Kidney glomerular epithelial cell (primary cell): Measurements from ENCODE around the gene SCNN1B.
"Not testable (repeated sequence)": the region's sequence is repeated elsewhere in the genome, so short reads cannot be mapped to it uniquely, and the experiment has no call there.

Experiments
- DNase-seq: peaks from one replicate; lab custom pipeline; 2025; lab: John Stamatoyannopoulos, UW

Gene SCNN1B

DNA sequence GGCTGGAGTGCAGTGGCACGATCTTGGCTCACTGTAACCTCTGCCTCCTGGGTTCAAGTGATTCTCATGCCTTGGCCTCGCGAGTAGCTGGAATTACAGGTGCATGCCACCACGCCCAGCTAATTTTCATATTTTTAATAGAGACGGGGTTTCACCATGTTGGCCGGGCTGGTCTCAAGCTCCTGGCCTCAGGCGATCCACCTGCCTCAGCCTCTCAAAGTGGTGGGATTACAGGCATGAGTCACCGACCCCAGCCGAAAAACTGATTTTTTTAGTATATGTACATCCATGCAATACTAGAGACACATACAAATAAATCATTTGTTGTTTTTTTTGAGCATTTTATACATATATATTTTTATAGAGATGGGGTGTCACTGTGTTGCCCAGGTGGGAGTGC lies 79.6 kb downstream of the SCNN1B start:
- not testable (repeated sequence) for DNase-seq

DNA sequence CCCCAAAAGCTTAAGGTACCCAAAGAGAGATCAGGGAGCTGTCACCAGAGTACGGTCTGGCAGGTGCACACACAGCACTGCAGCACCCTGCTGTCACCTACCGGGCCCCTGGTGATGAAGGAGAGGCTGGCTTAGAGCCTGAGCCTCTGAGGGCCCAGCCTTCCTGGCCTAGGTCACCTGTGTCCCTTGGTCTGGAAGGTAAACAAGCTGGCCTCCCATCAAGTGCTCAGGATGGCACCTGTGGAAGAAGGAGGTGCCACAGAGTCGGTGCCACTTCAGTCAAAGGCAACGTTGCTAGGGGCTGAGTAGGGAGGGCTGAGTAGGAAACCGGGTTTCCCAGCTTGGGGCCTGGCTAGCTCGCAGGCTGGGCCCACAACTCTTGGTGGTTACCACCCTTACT lies 80.2 kb downstream of the SCNN1B start:
- DNase-seq = no peak

DNA sequence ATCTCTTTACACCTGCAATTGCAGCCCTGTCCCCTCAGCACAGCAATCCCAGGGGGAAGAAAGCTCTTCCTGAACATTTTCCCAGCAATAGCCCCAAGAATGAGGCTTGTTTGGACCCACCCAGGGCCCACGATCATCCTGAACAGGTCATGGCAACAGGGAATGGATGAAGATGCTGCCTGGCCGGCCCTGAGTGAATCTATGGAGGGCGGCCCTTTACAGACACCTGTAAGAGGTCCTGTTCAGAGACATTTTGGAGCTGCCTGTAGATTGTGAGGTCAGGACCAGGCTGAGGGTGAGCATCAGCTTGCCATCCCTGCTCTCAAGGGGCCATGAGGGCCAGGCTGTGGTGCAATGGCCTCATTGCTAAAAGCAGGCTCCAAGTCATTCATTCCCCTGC lies 81.8 kb downstream of the SCNN1B start:
- DNase-seq = no peak

DNA sequence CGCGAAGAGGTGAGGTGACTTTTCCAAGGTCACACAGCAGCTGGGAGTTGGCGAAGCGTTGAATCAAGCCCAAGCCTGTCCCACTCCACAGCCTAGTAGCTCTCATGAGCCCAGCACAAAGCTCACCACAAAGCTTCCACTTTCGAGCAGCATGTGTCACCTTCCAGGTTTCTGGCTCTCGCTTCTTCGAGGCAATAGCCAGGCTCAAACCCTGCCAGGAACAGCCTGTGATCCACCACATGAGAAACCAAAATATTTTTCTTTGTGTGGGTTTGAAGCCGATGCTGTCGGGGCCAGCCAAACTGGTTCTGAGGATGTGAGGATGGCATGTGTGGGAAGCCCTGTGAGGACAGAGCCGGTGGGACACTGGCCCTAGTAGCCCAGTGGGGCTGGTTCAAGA lies 82.8 kb downstream of the SCNN1B start:
- DNase-seq = no peak

DNA sequence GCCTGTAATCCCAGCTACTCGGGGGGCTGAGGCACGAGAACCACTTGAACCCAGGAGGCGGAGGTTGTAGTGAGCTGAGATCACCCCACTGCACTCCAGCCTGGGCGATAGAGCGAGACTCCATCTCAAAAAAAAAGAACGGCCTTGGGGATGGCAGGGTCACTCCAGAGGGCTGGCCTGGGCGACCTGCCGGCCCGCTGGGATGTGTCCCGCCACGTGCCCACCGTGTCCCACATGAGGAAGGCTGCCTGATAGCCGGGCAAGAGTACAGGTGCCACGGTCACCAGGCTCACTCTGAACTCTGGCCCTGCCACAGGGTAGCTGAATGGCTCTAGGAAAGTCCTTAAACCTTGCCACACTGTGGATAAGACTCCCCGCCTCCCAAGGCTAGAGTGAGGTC lies 83.3 kb downstream of the SCNN1B start:
- DNase-seq = no peak

DNA sequence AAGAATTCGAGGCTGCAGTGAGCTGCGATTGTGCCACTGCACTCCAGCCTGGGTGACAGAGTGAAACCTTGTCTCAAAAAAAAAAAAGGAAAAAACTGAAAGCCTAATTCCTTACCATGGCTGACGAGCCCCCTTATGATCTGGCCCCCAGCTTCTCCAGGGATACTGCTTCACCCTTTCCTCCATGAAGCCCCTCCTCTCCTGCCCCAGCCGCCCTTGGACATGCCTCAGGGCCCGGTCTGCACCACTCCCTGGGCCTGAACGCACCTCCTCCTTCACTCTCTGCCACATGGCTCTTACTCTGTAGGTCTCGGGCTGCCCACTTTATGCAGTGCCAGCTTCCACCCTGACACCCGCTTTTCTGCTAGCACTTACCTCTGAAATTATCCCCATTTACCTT lies 85.6 kb downstream of the SCNN1B start:
- DNase-seq = no peak

DNA sequence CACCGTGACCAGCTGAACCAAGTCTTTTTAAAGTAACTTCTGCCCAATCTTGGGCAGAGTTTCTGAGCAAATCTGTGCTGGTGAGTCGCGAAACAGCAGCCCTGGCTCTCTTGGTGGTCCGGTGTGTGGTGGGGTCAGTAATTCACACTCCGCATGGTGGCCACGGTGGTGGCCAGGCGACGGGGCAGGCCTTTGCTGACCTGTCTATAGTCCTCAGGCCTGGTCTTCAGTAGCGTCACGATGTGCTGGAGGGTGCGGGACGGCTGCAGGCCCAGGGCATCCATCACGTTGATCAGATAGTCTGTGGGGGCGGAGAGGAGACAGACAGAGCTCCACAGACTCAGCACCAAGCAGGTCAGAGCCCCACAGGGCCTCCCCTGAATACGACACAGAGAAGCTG lies 86.7 kb downstream of the SCNN1B start:
- DNase-seq = no peak

DNA sequence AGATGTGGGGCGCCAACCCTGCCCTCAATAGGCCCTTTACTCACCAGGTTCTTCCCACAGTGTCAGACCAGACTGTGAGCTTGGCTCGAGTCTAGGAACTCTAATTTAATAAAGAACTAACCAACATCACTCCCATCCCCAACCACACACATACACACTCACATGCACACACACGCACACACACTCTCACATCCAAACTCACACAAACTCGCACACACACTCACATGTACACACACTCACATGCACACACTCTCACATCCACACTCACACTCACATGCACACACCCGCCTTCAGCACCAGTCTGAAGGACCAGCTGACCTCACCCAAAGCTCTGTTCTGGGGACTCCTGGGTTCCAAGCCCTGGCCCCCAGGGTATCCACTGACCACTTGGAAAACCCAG lies 87.1 kb downstream of the SCNN1B start:
- no peak for DNase-seq

DNA sequence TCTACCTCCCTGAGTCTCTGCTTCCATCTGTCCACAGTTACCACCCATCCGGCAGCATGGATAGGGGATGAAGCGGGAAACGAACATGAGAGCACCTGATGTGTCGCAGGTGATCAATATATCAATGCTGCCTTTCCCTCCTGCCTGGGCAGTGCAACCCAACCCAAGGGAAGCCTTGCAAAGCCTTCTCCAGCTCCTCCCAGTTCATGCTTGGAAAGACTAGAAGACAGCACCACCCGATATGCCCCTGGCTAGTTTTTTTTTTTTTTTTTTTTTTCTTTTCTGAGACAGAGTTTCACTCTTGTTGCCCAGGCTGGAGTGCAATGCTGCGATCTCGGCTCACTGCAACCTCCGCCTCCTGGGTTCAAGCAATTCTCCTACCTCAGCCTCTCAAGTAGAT lies 87.8 kb downstream of the SCNN1B start:
- DNase-seq = not testable (repeated sequence)

DNA sequence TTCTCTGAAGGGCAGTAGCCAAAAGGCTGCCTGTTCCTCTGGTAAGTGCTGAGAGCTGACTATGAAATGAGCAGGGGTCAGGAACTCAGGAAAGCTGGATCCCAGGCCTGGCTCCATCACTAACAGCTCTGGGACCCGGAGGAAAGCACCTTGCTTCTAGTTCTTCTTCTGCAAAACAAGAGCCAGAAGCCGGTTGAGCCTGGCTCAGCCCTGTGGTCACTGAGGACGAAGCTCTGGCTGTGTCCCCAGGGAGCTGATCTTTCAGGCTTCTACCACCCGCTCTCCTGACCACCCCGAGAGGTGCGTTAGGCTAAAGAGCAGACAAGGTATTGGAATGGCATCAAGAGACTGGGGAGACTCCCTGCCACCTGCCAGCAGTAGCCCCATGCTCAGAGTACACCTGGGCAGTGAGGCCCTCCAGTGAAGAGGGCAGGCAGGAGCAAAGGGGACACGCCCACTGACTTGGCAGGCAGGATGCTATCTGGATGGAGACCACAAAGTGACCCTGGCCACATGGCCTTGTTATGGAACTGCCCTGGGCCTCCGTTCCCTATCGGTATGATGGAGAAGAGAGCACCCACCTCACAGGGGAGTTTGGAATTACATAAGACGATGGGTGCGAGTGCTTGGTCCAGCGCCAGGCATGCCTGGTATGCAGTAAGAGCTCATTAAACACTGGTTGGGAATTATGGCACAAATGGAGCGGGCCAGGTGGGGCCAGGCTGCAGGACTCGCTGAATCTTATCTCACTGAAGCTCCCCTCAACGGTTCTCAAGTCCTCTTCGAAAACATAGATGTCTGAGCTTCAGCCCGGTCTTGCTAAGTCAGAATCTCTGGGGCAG lies 89.5 kb downstream of the SCNN1B start:
- no peak for DNase-seq

DNA sequence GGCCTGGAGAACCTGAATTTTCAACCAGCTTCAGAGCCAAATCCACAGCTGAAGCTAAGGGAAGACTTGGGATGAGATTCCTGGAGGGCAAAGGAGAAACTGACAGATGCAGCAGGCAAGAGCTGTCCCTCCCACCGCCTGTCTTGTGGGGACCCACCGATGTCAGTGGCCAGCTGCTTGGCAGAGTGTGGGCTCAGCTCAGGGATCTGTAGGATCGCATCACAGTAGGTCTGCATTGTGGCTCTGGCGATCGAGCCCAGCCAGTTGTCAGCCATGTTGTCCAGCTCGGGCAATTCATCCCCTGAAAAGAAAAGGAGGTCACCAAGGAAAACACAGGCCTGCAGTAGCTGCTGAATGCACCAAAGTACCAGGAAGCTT lies 90.1 kb downstream of the SCNN1B start:
- no peak for DNase-seq

DNA sequence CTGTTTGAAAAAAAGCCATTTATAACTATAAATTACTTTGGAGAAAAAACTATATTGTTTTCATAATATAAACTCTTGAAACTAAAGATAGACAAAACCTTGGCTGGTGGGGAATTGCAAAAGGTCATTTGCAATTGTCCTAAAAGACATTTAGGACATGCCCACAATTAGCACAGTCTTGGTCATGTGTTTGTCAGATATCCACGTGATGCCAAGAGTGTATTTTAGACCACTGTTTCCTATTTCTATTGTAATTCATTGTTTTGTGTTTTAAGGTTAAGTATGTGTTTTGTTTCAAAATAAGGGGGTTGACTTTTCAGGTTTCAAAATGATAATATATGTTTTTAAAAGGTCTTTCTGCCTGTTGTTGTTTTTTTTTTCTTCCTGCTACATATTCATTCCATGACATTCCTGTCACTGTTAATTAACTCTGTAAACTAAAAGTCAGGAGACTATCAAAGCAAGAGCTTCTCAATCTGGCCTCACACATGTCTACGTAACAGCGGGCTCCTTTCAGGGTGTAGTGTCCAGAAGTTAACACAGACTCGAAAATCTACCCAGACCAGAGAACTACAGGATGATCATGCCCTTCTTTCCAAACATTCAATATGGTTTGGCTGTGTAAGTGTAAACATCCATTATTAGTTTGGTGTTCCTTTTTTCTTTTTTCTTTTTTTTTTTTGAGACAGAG lies 92.2 kb downstream of the SCNN1B start:
- no peak for DNase-seq

DNA sequence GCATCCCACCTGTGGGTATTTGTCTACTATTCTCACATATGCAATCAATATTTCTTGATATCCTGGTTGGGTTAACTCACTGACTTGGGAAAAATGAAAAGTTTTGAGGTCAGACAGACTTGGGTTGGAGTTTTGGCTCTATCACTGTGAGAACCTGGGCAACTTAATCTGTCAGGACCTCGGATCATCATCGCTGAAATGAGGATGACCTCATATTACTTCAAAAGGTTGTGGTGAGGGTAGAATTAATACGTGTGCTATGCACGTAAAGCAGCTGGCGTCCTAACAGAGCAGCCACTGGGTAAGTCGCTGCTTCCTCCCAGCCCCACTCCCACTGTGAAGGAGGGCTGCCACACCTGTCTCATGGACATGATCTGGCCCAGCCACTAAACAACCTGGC lies 93.6 kb downstream of the SCNN1B start:
- no peak for DNase-seq

DNA sequence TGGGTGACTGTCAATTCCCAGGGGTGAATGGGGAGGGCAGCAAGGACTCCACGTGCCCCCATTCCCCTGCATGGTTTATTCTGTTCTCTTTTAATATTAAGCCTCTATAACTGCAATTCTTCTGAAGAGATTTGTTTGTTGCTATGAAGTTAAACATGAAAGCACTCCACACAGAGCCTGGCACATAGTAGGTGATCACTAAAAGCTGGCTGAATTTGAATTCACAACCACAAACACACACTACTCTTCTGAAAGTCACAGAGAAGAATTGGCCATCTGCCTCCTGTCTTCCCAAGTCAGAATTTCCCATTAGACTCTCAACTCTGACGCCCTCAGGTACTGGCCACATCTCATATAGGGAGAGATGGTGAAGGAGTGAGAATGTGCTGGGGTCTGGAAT lies 95.4 kb downstream of the SCNN1B start:
- no peak for DNase-seq

DNA sequence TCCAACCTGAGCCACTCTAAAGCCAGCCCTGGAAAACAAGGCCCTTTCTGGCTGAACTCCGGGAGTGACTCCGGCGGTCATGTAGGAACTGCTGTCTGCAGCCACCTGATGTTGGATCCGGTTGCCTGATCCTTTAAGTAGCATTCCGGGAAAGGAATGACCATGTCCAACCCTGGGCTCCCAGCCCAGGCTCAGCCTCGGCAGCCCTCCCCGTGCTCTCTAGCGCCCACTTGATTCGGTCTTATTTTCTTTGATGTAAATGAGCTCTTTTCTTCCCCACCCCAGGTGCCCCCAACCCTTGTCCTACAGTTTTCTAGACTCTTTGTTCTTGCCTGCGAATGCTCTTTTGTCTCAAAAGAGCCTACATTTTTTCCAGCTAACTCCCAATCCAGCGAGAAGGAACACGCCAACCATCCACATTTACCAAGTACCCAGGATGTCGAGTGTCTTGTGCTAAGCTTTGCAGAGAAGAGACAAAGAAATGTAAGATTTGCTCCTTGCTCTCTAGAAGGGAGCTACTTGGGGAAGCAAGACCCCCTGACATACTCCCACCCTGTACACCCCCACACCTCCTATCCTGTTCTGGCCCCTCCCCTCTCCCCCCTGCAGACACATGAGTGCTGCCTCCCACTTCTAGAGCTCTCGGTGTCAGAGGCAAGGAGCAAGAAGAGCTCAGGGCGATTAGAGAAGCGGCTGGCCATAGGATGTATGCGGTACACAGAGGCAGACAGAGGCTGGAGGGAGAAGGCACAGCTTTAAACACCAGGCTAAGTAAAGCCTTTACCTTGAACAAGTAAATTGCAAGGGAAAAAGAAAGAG lies 97.1 kb downstream of the SCNN1B start:
- no peak for DNase-seq

DNA sequence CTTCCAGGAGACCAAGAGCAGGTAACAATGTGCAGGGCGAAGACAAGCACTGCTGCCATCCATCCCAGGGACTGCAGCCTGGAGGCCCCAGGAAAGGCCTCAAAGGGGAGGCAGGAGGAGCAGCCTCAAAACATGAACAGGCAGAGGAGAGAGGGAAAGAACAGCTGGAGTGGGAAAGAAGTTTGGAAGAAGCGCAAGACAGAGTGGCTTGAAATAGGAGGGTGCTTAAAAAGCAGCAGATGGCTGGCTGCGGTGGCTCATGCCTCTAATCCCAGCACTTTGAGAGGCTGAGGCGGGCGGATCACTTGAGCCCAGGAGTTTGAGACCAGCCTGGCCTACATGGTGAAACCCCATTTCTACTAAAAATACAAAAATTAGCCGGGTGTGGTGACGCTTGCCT lies 98.3 kb downstream of the SCNN1B start:
- not testable (repeated sequence) for DNase-seq

DNA sequence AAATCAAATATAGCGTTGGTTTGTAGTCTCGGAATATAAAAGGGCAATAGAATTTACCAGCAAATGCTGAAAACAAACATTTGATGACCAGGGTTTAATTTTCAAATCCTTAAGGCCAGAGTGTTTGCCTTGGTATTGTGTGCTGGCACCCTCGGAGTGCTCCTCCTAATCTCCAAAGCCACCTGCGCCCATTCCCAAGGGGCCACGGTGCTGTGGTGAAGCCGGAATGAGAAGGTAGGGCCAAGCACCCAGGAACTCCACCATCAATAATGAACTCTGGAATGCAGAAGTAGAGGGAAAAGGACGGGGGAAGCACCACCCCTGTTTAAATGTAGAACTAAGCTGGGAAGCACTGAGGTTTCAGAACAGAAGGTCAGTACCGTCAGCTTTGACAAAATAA lies 99.0 kb downstream of the SCNN1B start:
- no peak for DNase-seq

DNA sequence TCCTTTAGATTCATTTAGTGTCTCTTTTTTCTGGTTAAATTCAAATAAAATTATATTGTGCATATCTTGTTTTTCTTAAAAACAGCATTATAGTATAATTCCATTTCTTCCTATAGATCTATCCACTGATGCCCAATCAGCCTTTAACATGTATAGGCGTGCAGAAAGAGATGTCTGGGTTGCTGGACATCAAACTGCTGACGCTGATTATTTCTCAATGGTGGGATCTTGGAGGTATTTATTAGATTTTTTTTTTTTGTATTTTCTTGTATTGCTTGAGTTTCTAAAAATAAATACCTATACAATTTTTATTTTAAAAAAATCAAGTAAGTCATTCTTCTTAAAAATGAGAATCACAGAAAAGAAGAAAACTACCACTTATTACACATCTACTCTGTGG lies 100.0 kb downstream of the SCNN1B start:
- DNase-seq = no peak

DNA sequence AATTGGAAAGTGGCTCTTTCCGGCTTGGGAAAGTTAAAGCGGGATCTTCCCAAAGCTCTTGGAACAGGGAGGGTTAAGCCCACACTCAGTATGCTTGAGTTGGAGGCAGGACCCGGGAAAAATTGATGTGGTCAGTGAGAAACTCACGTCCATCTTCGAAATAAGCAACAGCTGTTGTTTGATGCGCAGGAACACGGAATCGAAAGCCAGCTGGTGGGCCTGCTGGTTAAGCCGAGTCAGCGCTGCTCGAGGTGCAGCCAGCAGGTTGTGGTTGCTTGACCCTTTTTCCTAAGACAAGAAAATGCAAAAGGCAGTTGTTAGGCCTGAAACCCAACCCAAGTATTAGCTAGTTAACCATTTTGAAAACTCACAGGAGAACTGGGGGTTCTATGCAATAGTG lies 101.4 kb downstream of the SCNN1B start:
- DNase-seq = no peak

DNA sequence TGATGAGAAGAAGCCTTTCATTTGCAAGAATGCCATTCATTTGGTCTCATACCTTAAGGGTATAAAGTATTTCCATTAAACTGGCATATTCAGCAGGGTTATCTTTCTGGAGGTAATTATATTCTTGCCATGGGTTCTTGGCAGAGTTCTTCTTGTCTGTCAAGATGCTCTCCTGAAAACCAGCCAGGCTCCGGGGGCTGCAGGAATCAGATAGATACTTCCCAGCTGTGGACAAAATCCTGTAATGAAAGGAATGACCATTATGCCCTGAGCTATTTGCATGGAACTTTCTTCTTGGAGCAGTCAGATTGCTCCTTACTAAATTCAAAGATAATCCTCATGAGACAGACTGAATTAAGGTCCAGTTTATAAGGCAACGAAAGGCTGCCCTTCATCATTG lies 103.9 kb downstream of the SCNN1B start:
- no peak for DNase-seq

DNA sequence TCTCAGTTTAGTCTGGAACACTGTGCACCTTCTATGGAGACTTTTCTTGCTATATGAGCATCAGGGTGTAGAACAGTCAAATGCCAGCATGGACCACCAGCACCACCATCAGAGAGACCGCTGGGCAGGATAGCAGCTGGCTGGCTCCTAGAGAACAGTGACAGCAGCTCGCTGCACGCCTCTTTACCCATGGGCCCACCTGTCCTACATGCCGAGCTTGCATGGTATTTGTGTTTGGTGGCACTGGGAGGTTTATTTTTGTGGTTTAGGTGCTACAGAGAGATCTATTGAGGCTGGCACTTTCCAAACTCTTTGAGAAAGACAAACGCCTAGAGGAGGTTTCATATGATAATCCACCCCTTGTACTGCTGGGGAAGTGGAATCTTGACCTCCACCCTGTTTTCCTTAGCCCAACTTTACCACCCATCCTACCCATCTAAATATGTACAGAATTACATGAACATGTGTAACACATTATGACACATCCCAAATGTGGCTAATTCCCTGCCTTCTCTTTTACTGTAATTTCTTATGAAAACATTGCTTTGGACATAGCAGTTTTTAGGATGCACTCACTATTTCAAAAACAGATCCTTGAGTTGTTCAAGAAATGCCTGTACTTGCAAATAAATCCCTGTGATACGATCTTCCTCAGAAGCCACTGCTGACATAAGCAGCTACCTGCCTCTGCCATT lies 104.6 kb downstream of the SCNN1B start:
- DNase-seq = no peak

DNA sequence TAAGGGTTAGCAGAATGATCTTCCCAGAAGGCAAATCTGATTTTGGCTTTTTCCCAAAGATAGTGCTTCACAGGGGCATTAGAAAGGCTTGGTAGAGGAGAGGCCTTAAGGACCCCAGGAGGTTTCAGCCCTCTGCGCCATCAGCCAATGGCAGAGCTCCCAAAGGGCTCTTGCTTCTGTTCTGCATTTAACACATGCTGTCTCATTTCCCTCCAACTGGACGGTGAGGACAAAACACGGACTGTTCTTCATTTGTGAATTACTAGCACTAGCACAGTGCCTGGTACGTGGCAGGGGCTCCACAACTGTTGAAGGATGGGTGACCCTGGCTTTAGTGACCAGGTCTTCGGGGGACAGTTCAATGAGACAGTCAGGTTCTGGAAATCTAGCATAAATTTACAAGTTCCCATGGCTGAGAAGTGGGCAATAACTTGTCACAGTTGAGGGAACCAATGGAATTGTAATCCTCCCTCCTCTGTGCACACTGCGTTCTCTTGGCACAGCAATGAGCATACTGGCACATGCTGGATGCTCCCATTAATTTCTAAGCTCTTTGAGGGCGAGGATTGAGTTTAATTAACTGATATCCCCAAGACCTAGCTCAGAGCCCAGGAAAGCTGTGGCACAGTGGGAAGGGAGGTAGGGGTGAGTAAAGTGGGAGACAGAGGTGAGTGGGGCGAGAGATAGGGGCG lies 105.5 kb downstream of the SCNN1B start:
- DNase-seq = no peak
